HG03280 (cell line): ENCODE results near the gene SERPINB6.
"Not testable (repeated sequence)": the region's sequence is repeated elsewhere in the genome, so short reads cannot be mapped to it uniquely, and the experiment has no call there.

Experiments used
- ATAC-seq: cut with Tn5 transposase; IDR thresholded peaks from one replicate; pipeline ENCODE4 v1.9.1; 2021; ENCODE audit warnings: mild to moderate bottlenecking, moderate library complexity; ENCODE audit not compliant: unreplicated experiment

The SERPINB6 gene

GRCh38 chr6:2959909-2960719, 11.3 kb downstream of the SERPINB6 start:
- no peak for ATAC-seq

DNA sequence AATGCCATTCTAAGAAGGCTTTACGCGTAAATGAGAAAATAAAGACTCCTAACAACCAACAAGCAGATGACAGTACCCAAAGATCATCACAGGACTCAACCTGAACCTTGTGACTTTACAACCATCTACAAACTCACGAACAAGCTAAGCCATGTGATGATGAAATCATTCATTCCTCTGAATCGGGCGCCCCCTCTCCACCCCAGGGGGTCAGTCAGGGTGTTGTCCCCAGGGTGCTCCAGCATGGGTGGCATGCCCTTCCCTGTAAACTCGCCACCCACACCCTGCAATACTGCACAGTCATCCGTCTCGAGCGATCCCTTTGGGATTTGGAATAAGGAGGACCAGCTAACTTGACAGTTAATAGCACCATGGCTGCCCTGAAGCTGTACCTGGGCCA, 12.6 kb downstream of the SERPINB6 start:
- no peak for ATAC-seq

- ATAC-seq: no peak
These were observed 13.0 kb downstream of the SERPINB6 start for GRCh38 chr6:2958331-2958711.

- no peak for ATAC-seq
These were observed 13.6 kb downstream of the SERPINB6 start for GRCh38 chr6:2957696-2958330.

GRCh38 chr6:2956930-2957685, 14.3 kb downstream of the SERPINB6 start:
- ATAC-seq: no peak

DNA sequence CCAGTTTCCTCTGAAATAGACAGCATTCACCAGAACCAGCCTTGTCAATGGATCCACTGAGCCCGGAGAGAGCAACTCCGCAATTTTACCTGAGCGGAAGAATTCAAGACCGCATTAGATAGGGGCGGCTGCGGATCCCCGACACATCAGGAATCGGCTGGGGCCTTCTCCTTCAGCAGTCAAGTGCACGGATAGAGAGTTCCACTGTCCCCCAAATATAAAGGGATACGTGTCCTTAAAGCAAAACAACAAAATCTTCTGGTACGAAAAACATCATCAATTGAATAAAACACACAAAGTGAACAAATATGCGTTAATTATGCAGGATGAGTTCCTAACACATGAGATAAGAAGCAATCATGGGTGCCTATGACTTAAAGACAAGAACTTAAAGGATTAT, 18.3 kb downstream of the SERPINB6 start:
- no peak for ATAC-seq

- ATAC-seq: peak; percentile 66
These were observed 18.7 kb downstream of the SERPINB6 start for GRCh38 chr6:2952557-2953095.

DNA sequence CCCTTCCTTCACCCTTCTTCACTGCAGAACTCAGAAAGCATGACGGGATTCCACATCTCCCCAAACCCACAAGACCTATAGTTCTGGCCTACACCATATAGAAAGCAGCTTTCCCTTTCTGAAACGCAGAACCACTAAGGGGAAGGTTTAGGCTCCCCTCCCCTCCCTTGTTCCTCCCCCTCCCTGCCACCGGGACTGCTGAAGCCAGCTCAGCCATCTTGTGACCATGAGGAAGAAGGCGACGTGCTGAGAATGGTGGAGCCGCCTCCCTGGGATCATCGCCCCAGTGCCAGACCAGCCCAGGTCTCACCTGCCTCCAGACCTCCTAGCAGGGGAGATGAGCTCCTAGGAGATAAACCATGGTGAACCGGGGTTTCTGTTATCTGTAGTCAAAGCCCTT, 19.6 kb downstream of the SERPINB6 start:
- ATAC-seq: no peak

DNA sequence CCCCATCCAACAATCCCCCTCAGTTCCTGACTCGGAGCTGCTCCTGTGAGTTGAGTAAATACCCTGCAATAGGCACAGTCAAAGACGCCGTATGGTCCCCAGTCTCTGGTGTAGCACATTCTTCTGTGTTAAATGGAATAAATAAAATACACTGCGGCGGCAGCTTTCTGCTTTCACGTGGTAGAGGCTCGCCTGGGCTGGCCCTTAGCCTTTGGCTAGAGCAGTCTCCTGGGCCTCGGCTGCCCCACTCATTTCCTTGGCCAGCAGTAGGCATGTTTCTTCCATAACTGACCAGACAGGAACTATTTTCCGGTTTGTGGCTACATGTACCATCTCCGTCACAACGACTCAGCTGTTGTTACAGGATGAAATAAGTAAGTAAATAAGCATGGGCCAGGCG, 20.7 kb downstream of the SERPINB6 start:
- ATAC-seq: no peak

DNA sequence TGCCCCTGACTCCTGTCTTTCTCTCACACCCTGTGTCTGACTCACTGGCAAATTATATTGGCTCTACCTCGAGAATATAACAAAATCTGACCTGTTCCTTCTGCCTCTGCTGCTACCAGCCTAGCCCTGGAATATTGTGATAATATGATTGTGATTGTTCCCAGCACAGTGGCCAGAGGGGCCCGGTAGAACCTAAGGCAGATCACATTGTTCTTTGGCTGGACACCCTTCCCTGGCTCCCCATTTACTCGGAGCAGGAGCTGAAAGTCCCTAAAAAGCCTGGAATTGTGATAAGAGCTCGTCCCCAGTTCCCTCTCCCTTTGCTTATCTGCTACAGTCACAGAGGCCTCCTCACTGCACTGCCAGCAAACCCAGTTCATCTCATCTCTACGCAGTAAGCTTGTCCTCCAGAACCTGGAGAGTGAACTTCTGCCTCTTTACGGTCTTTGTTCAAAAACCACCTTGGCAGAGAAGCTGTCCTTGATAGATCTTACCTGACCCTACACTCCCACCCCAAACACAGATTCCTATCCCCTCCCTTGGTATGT, 21.8 kb downstream of the SERPINB6 start:
- no peak for ATAC-seq

DNA sequence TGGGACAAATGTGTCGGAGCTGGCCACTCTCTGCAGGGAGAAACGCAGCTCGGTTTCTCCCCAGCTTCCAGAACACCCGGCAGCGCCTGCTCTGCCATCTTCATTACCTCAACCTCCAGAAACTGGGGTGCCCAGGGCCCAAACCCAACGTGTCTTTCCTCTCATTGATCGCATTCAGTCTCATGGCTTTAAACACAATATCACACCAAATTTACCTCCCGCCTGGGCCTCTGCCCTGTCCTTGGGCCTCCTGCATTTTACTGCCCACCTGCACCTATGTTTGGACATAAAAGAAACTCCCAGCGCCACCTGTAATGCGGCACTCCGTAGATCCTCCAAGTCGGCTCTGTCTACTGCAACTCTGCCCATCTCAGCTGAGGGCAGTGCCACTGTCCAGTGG, 22.2 kb downstream of the SERPINB6 start:
- ATAC-seq: no peak

- ATAC-seq: no peak
These were observed 22.9 kb downstream of the SERPINB6 start for GRCh38 chr6:2948228-2949025.

DNA sequence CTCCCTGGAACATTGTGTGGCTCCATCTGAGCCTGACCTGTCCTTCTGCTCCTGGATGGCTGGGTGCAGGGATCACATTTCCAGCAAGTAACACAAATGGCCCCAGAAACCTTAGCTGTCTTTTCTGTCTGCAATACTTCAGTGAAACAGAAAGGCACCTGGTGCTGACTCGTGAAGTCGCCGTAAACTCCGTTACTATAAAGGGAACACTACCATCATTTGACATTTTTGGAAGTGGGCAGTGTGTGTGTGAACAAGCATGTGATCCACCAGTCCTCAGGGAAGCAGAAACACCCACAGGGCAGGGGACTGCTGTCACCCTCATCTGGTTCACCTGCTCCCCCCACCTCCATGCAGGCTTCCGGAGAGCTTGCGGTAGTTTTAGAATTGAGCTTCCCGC, 23.9 kb downstream of the SERPINB6 start:
- ATAC-seq: no peak

- no peak for ATAC-seq
These were observed 26.3 kb downstream of the SERPINB6 start for GRCh38 chr6:2945153-2945452.

DNA sequence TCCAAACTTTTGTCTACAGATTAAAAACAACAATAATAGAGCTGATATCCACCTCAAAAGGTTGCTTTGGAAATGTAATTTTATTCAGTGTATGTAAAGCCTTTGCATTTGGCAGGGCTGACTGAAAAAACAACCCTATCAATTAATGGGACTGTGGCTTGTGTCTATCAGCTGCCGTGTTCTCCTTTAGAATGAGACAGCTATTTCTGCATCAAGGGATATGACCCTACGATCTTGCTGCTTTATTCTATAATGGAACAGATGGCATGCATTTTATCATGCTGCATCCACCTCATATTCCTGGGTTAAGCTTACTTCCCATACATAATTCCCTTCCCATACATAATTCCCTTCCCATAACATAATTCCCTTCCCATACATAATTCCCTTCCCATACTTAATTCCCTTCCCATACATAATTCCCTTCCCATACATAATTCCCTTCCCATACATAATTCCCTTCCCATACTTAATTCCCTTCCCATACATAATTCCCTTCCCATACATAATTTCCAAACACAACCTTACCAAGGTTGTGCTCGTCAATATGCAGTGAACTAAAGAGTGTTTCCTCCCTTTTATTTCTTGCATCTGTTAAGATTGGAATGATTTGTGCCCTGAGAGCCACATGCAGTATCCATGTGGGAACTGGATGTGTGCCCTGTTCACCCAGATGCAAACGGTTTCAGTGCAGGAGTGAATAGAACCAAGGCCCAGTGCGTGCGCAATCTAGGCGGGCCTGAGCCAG, 26.8 kb downstream of the SERPINB6 start:
- no peak for ATAC-seq

GRCh38 chr6:2943564-2943955, 27.8 kb downstream of the SERPINB6 start:
- no peak for ATAC-seq

- ATAC-seq: no peak
These were observed 28.3 kb downstream of the SERPINB6 start for GRCh38 chr6:2942914-2943563.

DNA sequence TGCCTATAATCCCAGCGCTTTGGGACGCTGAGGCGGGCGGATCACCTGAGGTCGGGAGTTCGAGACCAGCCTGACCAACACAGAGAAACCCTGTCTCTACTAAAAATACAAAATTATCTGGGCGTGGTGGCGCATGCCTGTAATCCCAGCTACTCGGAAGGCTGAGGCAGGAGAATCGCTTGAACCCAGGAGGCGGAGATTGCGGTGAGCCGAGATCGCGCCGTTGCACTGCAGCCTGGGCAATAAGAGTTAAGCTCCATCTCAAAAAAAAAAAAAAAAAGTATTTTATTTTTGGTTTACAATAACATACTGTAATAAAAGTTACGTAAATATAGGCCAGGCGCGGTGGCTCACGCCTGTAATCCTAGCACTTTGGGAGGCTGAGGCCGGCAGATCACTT, 29.3 kb downstream of the SERPINB6 start:
- not testable (repeated sequence) for ATAC-seq

DNA sequence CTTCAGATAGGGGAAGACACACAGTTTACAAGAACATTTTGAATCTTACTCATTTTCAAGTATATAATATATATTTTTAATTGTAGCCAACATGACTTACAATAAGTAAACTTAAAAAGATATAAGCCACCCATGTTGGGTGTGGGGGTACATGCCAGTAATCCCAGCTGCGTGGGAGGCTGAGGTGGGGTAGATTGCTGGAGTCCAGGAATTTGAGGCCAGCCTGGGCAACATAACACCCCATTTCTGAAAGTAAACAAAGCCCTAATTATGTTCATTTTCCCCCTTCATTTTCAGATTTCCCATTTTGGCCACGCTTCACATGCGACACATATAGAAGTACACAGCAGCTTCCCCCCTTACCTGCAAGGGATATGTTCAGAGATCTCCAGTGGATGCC, 30.5 kb downstream of the SERPINB6 start:
- ATAC-seq: no peak
